HCT116 (cell line): ENCODE results near the gene PTGES2. TPM values are rescaled to one million over a fixed set of nuclear protein-coding genes. Genes with fewer than 3 reads are reported as not detected.

Experiments used
- ATAC-seq: fragments of 200-7000 bp; cut with Tn5 transposase; 2 replicates; pipeline ENCODE4 v1.9.1; 2020; ENCODE audit warnings: mild to moderate bottlenecking, moderate library complexity
- BruUV-seq: library from RNA; stranded (reverse); fragments of 400-500 nt; replicated peaks from 2 replicates; lab custom pipeline; 2021; lab: Mats Ljungman, UMichigan
- CTCF ChIA-PET: fragments of 300-600 bp; sonication (Branson Sonifier 250); formaldehyde crosslinking; loops from one replicate; lab custom pipeline; 2021; ENCODE audit warnings: antibody characterized with exemption; lab: Charles Lee
- POLR2A ChIA-PET: fragments of 300-600, 350-600 bp; sonication (Branson Sonifier 250); formaldehyde crosslinking; loops from one replicate; lab custom pipeline; 2021; ENCODE audit warnings: antibody characterized with exemption; lab: Charles Lee
- RAD21 ChIA-PET, 2 experiments: fragments of 300-600 bp; sonication (Branson Sonifier 250); formaldehyde crosslinking; loops; one replicate each; lab custom pipeline; 2023; ENCODE audit warnings: low total read pairs in 2 of 2; ENCODE audit not compliant: uncharacterized antibody in 2 of 2, unreplicated experiment in 2 of 2, low non-redundant PET in 1 of 2; lab: Charles Lee
- DNase-seq: peaks from one replicate; pipeline ENCODE4 v3.0.0-alpha.2; 2010; ENCODE audit warnings: low read depth, low spot score
- H2AFZ ChIP-seq: fragments of 200-600 bp; shearing (Covaris generic), sonication (generic); 2 replicates; pipeline ENCODE4 v1.6.1; 2017; ENCODE audit warnings: low read depth, mixed run types, mixed read lengths, antibody characterized with exemption, low read length; ENCODE audit not compliant: poor library complexity, severe bottlenecking
- H3K27ac ChIP-seq: 2 replicates; pipeline ENCODE4 v1.5.1; 2012; ENCODE audit warnings: low read depth, low read length
- H3K27me3 ChIP-seq: fragments of 200-600 bp; sonication (generic); 2 replicates; pipeline ENCODE4 v1.6.1; 2016; ENCODE audit warnings: mixed run types, low read length, mixed read lengths; ENCODE audit not compliant: insufficient read depth
- H3K36me3 ChIP-seq, 2 experiments: fragments of 200-500 bp in 1 of 2; fragments of 200-600 bp in 1 of 2; sonication (Bioruptor generic) in 1 of 2; sonication (generic) in 1 of 2; 2 replicates each; pipeline versions ENCODE4 v1.5.1 to v1.6.1; 2014 to 2016; ENCODE audit warnings: low read length in 2 of 2, inconsistent platforms in 1 of 2, mixed read lengths in 1 of 2, mixed run types in 1 of 2; ENCODE audit not compliant: insufficient read depth in 2 of 2, control insufficient read depth in 1 of 2
- H3K4me1 ChIP-seq, 2 experiments: fragments of 200-600 bp in 1 of 2; sonication (generic) in 1 of 2; 2 replicates each; pipeline versions ENCODE4 v1.5.1 to v1.6.1; 2012 to 2017; ENCODE audit warnings: low read length in 2 of 2, inconsistent platforms in 1 of 2, mild to moderate bottlenecking in 1 of 2, mixed read lengths in 1 of 2, mixed run types in 1 of 2, moderate library complexity in 1 of 2; ENCODE audit not compliant: insufficient read depth in 2 of 2, control insufficient read depth in 1 of 2
- H3K4me2 ChIP-seq: fragments of 200-600 bp; sonication (generic); 2 replicates; pipeline ENCODE4 v1.6.1; 2017; ENCODE audit warnings: mixed run types, low read length, mixed read lengths
- H3K4me3 ChIP-seq, 2 experiments: fragments of 200-600 bp in 1 of 2; sonication (generic) in 1 of 2; replicated peaks in 1 of 2; 2 replicates each; pipeline ENCODE4 v1.5.1; 2011 to 2016; ENCODE audit warnings: low read length in 2 of 2, control low read depth in 1 of 2, low read depth in 1 of 2, mild to moderate bottlenecking in 1 of 2, mixed read lengths in 1 of 2, mixed run types in 1 of 2
- H3K79me2 ChIP-seq: fragments of 200-600 bp; sonication (generic); 2 replicates; pipeline ENCODE4 v1.6.1; 2017; ENCODE audit warnings: mild to moderate bottlenecking, mixed run types, low read length, moderate library complexity, mixed read lengths; ENCODE audit not compliant: insufficient read depth
- H3K9ac ChIP-seq: fragments of 200-600 bp; sonication (generic); 2 replicates; pipeline ENCODE4 v1.6.1; 2016; ENCODE audit warnings: low read length, mixed read lengths
- H3K9me2 ChIP-seq: fragments of 200-600 bp; sonication (generic), shearing (Covaris generic); 2 replicates; pipeline ENCODE4 v1.6.1; 2017; ENCODE audit warnings: mixed run types, mild to moderate bottlenecking, moderate library complexity; ENCODE audit not compliant: insufficient read depth
- H3K9me3 ChIP-seq, 2 experiments: fragments of 200-500 bp in 1 of 2; fragments of 200-600 bp in 1 of 2; sonication (Bioruptor generic) in 1 of 2; sonication (generic) in 1 of 2; 2 replicates each; pipeline ENCODE4 v1.6.1; 2014 to 2017; ENCODE audit warnings: low read length in 2 of 2, mixed read lengths in 2 of 2, inconsistent platforms in 1 of 2, low read depth in 1 of 2, mild to moderate bottlenecking in 1 of 2, mixed run types in 1 of 2, moderate library complexity in 1 of 2; ENCODE audit not compliant: control insufficient read depth in 1 of 2, insufficient read depth in 1 of 2
- H4K20me1 ChIP-seq: fragments of 200-600 bp; sonication (generic), shearing (Covaris generic); 2 replicates; pipeline ENCODE4 v1.6.1; 2017; ENCODE audit warnings: mixed run types, mild to moderate bottlenecking, moderate library complexity; ENCODE audit not compliant: insufficient read depth
- CBX3 ChIP-seq: IDR thresholded peaks from 2 replicates; pipeline ENCODE4 v1.6.1; 2012; ENCODE audit warnings: low read depth
- CEBPB ChIP-seq: IDR thresholded peaks from 2 replicates; pipeline ENCODE4 v1.6.1; 2012; ENCODE audit warnings: low read depth
- EZH2 ChIP-seq: fragments of 200-600 bp; sonication (generic); IDR thresholded peaks from 2 replicates; pipeline ENCODE4 v1.6.1; 2017; ENCODE audit warnings: antibody characterized with exemption, mixed run types
- FOSL1 ChIP-seq: IDR thresholded peaks from 2 replicates; pipeline ENCODE4 v1.6.1; 2012; ENCODE audit warnings: low read depth
- JUND ChIP-seq: IDR thresholded peaks from 2 replicates; pipeline ENCODE4 v1.6.1; 2012
- RAD21 ChIP-seq: IDR thresholded peaks from 2 replicates; pipeline ENCODE4 v1.6.1; 2012; ENCODE audit warnings: low read depth, mild to moderate bottlenecking
- ZNF274 ChIP-seq: fragments of 200-500 bp; sonication (Bioruptor generic); IDR thresholded peaks from 2 replicates; pipeline ENCODE4 v1.6.1; 2014; ENCODE audit warnings: mild to moderate bottlenecking, low read depth, low read length, inconsistent platforms
- intact Hi-C: fragments of 100-400 bp; cut with micrococcal nuclease; formaldehyde crosslinking; loops from 2 replicates; pipeline ENCODE4 v1.10.0; 2022
- total RNA-seq: library from RNA; stranded (reverse); gene quantifications from one replicate; pipeline ENCODE4 v1.2.1, GENCODE V29; 2021; ENCODE audit not compliant: unreplicated experiment
- TF ChIP-seq, protein P1 (sequence below): IDR thresholded peaks from 2 replicates; pipeline ENCODE4 v1.6.1; 2012

PTGES2 gene
- total RNA-seq, 1 experiment from 2014 or later = 148 TPM

DNA sequence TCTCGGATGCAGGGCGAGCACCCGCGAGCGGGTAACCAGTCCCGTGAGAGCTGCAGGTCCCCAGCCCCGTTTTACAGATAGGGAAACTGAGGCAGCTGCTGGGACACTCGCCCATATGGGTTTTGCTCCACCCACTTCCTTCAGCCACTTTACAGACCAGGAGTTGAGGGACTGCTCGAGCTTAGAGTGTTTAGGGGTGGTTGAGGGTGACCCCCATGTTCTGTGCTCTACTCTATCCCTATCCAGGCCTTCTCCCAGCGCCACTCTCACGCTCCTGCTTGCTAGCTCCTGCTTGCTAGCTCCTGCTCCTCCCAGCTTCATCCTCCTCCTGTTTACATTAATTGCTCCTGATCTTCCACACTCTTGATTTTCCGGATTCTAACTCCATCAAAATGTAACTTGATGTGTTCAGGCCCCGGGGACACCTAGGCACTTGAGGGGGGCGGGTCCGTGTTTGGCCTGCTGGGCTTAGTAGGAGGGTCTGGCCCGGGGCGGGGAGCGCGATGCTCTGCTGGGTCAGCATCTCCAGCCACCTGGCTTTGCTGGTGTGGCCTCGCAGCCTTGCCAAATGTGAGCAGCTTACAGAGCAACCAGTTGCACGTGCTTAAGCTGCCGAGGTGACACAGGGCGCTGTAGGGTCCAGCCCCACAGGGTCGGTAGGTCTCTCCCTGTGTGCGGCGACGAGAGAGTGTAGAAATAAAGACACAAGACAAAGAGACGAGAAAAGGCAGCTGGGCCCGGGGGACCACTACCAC lies 1.5 kb upstream of the PTGES2 start:
- POLR2A ChIA-PET = interaction anchor here (0.6 to 0.9 kb wide), 2 partner anchors 13 to 160 kb away, joined by 3 read pairs; no protein-coding TSS in a partner anchor
- H3K9me3 ChIP-seq = peaks cover 4 to 6% of the 10 kb centered on the region in 2 experiments; a peak in 2 of 4 replicates
- peak overlapping the region; percentile 99 for H3K27ac ChIP-seq
- ATAC-seq (no peak), DNase-seq (no peak)
- CTCF ChIA-PET = interaction anchor here (1.0 to 1.7 kb wide), 2 partner anchors 11 to 30 kb away, joined by 3 to 14 read pairs; no protein-coding TSS in a partner anchor
- H3K4me1 ChIP-seq = peaks cover 9 to 31% of the 10 kb centered on the region in 2 experiments
- no peak overlapping the region for H2AFZ ChIP-seq
- peaks cover 3% of the 10 kb centered on the region; the same call in 1 of the 2 replicates for H3K27me3 ChIP-seq
- H3K79me2 ChIP-seq = peaks cover 34% of the 10 kb centered on the region
- TF ChIP-seq, protein P1, sequence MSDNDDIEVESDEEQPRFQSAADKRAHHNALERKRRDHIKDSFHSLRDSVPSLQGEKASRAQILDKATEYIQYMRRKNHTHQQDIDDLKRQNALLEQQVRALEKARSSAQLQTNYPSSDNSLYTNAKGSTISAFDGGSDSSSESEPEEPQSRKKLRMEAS = no peak
- TF ChIP-seq CEBPB (no peak), EZH2 (no peak), FOSL1 (no peak), JUND (no peak), CBX3 (no peak), ZNF274 (no peak), RAD21 (no peak)
- no peaks in the 10 kb centered on the region for H3K9me2 ChIP-seq
- intact Hi-C loops = no loop called here
- H3K36me3 ChIP-seq = peaks cover 0 to 10% of the 10 kb centered on the region in 2 experiments; a peak in 1 of 4 replicates
- BruUV-seq = TSS peak; percentile 95
- peaks cover 9% of the 10 kb centered on the region; the same call in 1 of the 2 replicates for H4K20me1 ChIP-seq
- peak overlapping the region; percentile 90 to 92 for H3K4me3 ChIP-seq
- peak overlapping the region; percentile 92 for H3K9ac ChIP-seq
- RAD21 ChIA-PET = no interaction called here
- H3K4me2 ChIP-seq = peak overlapping the region; percentile 91
